Measurements from ENCODE around the gene TTC29.

DNA sequence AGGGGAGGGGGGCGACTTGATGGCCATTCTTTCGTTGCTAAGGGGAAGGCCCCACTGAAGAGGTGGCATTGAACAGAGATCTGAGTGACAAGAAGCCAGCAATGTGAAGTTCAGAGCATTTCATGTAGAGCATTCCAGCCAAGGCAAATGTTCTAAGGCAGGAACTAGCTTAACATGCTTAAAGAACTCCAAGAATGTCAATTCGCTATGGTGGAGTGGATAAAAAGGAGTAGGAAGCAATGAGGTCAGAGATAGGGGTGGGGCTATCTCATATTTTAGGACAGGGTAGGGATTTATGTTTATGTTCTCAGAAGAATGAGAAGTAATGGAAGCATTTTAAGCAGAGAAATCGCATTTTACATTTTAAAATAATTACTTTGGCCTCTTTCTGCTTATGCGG, 130.9 kb downstream of the TTC29 start:
- TF ChIP-seq, protein P1, sequence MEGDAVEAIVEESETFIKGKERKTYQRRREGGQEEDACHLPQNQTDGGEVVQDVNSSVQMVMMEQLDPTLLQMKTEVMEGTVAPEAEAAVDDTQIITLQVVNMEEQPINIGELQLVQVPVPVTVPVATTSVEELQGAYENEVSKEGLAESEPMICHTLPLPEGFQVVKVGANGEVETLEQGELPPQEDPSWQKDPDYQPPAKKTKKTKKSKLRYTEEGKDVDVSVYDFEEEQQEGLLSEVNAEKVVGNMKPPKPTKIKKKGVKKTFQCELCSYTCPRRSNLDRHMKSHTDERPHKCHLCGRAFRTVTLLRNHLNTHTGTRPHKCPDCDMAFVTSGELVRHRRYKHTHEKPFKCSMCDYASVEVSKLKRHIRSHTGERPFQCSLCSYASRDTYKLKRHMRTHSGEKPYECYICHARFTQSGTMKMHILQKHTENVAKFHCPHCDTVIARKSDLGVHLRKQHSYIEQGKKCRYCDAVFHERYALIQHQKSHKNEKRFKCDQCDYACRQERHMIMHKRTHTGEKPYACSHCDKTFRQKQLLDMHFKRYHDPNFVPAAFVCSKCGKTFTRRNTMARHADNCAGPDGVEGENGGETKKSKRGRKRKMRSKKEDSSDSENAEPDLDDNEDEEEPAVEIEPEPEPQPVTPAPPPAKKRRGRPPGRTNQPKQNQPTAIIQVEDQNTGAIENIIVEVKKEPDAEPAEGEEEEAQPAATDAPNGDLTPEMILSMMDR (IDR thresholded peaks at IDR 0.05), result no peak
- TF ChIP-seq, protein P2, sequence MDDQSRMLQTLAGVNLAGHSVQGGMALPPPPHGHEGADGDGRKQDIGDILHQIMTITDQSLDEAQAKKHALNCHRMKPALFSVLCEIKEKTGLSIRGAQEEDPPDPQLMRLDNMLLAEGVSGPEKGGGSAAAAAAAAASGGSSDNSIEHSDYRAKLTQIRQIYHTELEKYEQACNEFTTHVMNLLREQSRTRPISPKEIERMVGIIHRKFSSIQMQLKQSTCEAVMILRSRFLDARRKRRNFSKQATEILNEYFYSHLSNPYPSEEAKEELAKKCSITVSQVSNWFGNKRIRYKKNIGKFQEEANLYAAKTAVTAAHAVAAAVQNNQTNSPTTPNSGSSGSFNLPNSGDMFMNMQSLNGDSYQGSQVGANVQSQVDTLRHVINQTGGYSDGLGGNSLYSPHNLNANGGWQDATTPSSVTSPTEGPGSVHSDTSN (IDR thresholded peaks at IDR 0.05), result no peak
- TF ChIP-seq RCOR1 (IDR thresholded peaks at IDR 0.05; ENCODE audit: low read length) (no peak), TCF12 (IDR thresholded peaks at IDR 0.05) (no peak)
- TF ChIP-seq, protein P3, sequence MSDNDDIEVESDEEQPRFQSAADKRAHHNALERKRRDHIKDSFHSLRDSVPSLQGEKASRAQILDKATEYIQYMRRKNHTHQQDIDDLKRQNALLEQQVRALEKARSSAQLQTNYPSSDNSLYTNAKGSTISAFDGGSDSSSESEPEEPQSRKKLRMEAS (IDR thresholded peaks at IDR 0.05; ENCODE audit: low read depth), result no peak

All from SK-N-SH (cell line).